K562 (cell line): ENCODE measurements around the gene SERPINF2. TPM values are rescaled to one million over a fixed set of nuclear protein-coding genes. Genes with fewer than 3 reads are reported as not detected.

ENCODE experiments used
- ATF1 ChIP-seq, 2 experiments: fragments of 450-650 bp in 1 of 2; IDR thresholded peaks; 2 replicates each; pipeline ENCODE4 v1.6.1; 2016; ENCODE audit warnings: missing compliant biosample characterization in 1 of 2, missing genetic modification characterization in 1 of 2
- CBX3 ChIP-seq, 2 experiments: IDR thresholded peaks; 1 replicate in 1 of 2; 2 replicates in 1 of 2; pipeline ENCODE4 v1.6.1; 2012; ENCODE audit warnings: inconsistent platforms in 2 of 2, low read length in 2 of 2, borderline replicate concordance in 1 of 2, control low read depth in 1 of 2
- FOXJ3 ChIP-seq: sonication (generic); formaldehyde crosslinking; IDR thresholded peaks from 2 replicates; pipeline ENCODE4 v1.4.0; 2020; ENCODE audit warnings: mild to moderate bottlenecking, missing genetic modification reagents
- HDAC1 ChIP-seq, 2 experiments: fragments of 450-650 bp; IDR thresholded peaks; 2 replicates each; pipeline ENCODE4 v1.6.1; 2016 to 2017; ENCODE audit warnings: inconsistent platforms in 1 of 2, mild to moderate bottlenecking in 1 of 2, moderate library complexity in 1 of 2
- NFXL1 ChIP-seq: fragments of 450-650 bp; formaldehyde crosslinking; IDR thresholded peaks from 2 replicates; pipeline ENCODE4 v1.4.0; 2021; ENCODE audit warnings: mild to moderate bottlenecking
- PHB ChIP-seq: fragments of 250-450 bp; sonication (Bioruptor Pico); IDR thresholded peaks from 2 replicates; pipeline ENCODE4 v1.5.0; 2021
- SRSF3 ChIP-seq: fragments of 200-400 bp; formaldehyde crosslinking; IDR thresholded peaks from 2 replicates; pipeline ENCODE4 v1.6.1; 2016; ENCODE audit warnings: mild to moderate bottlenecking, low read length, moderate library complexity; ENCODE audit not compliant: insufficient read depth
- TCFL5 ChIP-seq: fragments of 250-450 bp; sonication (Bioruptor Pico); conservative IDR thresholded peaks from 2 replicates; pipeline ENCODE4 v1.6.1; 2021; ENCODE audit warnings: mild to moderate bottlenecking, moderate library complexity, matching md5 sums
- ZMIZ1 ChIP-seq, 2 experiments: fragments of 150-350 bp in 1 of 2; IDR thresholded peaks; 2 replicates each; pipeline ENCODE4 v1.6.1; 2012 to 2016; ENCODE audit warnings: low read depth in 2 of 2, low read length in 2 of 2, mild to moderate bottlenecking in 1 of 2, moderate library complexity in 1 of 2
- ZNF408 ChIP-seq: fragments of 250-450 bp; sonication (Bioruptor Pico); IDR thresholded peaks from 2 replicates; pipeline ENCODE4 v1.4.0; 2020; ENCODE audit warnings: low read depth, mild to moderate bottlenecking, moderate library complexity
- ZNF551 ChIP-seq: fragments of 250-450 bp; sonication (Bioruptor Pico); IDR thresholded peaks from 2 replicates; pipeline ENCODE4 v1.5.0; 2021; ENCODE audit warnings: mild to moderate bottlenecking, moderate library complexity
- polyA plus RNA-seq, 8 experiments: library from polyadenylated mRNA; depleted of rRNA in 4 of 8; stranded (reverse) in 5 of 8; unstranded in 3 of 8; fragments of >200 nt; fragmentation: Nextera tagmentation in 2 of 8; fragmentation: Illumina TruSeq in 1 of 8; extraction: Ambion mirVana in 2 of 8; extraction: Trizol in 1 of 8; gene quantifications; 2 replicates each; pipeline versions ENCODE4 v1.2.1 to v1.2.3, GENCODE V29; 2011 to 2014; ENCODE audit warnings: inconsistent platforms in 1 of 8, missing spikeins in 1 of 8
- total RNA-seq, 7 experiments: library from RNA; depleted of rRNA in 6 of 7; stranded (reverse); fragments of >200 nt in 6 of 7; fragmentation: Illumina TruSeq in 2 of 7; extraction: Trizol in 2 of 7; gene quantifications; 2 replicates each; pipeline versions ENCODE4 v1.2.1 to v1.2.3, GENCODE V29; 2011 to 2021; ENCODE audit warnings: low replicate concordance in 1 of 7
- TF ChIP-seq, protein P1 (sequence below): fragments of 450-650 bp; IDR thresholded peaks from 2 replicates; pipeline ENCODE4 v1.6.1; 2016; ENCODE audit warnings: low read depth
- TF ChIP-seq, protein P2 (sequence below): fragments of 200-800 bp; sonication (Bioruptor generic); IDR thresholded peaks from 2 replicates; pipeline ENCODE4 v1.6.1; 2017; ENCODE audit warnings: missing genetic modification characterization, missing compliant biosample characterization

SERPINF2 gene
- total and polyA plus RNA-seq, 9 of the 15 experiments (the other 6 are each of a cell fraction or from before 2014, with no cell fraction given) = 0.22 TPM; not detected in 8

DNA sequence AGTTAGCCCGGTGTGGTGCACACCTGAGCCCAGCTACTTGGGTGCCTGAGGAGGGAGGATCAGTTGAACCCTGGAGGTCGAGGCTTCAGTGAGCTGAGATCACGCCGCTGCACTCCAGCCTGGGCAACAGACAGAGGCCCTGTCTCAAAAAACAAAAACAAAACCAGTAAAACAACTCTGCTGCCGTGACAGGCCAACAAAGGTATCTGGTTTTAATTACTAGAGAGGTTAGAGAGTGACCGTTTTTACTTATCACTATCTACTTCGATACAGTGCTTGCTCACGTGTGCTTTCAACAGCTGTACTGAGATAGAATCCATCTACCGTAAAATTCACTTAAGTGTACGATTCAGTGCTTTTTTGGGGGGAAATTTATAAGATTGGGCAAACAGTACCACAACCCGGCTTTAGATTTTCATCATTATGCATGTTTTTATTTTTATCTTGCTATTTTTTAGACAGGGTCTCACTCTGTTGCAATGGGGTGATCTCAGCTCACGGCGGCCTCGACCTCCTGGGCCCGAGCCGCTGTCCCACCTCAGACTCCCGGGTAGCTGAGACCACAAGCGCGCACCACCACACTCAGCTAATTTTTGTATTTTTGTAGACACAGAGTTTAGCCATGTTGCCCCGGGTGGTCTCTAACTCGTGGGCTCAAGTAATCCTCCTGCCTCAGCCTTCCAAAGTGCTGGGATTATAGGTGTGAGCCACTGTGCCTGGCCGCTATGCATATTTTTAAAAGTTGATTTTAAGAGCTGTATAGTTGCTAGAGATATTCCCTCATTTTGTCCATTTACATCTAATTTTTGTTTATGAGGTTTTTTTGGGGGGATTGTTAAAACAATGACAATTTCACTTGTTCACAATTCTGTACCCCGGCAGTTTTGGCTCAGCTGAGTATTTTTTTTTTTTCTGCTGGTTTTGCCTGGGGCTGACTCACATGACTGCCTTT is 50.1 kb downstream of the SERPINF2 start (continued):
- TF ChIP-seq, protein P1, sequence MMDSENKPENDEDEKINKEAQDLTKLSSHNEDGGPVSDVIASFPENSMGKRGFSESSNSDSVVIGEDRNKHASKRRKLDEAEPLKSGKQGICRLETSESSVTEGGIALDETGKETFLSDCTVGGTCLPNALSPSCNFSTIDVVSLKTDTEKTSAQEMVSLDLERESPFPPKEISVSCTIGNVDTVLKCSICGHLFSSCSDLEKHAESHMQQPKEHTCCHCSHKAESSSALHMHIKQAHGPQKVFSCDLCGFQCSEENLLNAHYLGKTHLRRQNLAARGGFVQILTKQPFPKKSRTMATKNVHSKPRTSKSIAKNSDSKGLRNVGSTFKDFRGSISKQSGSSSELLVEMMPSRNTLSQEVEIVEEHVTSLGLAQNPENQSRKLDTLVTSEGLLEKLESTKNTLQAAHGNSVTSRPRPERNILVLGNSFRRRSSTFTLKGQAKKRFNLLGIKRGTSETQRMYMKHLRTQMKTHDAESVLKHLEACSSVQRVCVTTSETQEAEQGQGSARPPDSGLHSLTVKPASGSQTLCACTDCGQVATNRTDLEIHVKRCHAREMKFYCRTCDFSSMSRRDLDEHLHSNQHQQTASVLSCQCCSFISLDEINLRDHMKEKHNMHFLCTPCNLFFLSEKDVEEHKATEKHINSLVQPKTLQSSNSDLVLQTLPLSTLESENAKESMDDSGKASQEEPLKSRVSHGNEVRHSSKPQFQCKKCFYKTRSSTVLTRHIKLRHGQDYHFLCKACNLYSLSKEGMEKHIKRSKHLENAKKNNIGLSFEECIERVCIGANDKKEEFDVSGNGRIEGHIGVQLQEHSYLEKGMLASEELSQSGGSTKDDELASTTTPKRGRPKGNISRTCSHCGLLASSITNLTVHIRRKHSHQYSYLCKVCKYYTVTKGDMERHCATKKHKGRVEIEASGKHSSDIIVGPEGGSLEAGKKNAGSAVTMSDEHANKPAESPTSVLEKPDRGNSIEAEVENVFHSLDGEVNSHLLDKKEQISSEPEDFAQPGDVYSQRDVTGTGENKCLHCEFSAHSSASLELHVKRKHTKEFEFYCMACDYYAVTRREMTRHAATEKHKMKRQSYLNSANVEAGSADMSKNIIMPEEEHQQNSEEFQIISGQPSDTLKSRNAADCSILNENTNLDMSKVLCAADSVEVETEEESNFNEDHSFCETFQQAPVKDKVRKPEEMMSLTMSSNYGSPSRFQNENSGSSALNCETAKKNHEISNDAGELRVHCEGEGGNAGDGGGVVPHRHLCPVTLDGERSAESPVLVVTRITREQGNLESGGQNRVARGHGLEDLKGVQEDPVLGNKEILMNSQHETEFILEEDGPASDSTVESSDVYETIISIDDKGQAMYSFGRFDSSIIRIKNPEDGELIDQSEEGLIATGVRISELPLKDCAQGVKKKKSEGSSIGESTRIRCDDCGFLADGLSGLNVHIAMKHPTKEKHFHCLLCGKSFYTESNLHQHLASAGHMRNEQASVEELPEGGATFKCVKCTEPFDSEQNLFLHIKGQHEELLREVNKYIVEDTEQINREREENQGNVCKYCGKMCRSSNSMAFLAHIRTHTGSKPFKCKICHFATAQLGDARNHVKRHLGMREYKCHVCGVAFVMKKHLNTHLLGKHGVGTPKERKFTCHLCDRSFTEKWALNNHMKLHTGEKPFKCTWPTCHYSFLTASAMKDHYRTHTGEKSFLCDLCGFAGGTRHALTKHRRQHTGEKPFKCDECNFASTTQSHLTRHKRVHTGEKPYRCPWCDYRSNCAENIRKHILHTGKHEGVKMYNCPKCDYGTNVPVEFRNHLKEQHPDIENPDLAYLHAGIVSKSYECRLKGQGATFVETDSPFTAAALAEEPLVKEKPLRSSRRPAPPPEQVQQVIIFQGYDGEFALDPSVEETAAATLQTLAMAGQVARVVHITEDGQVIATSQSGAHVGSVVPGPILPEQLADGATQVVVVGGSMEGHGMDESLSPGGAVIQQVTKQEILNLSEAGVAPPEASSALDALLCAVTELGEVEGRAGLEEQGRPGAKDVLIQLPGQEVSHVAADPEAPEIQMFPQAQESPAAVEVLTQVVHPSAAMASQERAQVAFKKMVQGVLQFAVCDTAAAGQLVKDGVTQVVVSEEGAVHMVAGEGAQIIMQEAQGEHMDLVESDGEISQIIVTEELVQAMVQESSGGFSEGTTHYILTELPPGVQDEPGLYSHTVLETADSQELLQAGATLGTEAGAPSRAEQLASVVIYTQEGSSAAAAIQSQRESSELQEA = no peak
- no peak for TF ChIP-seq ZNF408
- TF ChIP-seq TCFL5 = no peak
- TF ChIP-seq ATF1 (CRISPR knock-in tag; IDR thresholded peaks at IDR 0.05) = no peak
- no peak for TF ChIP-seq ATF1 (tag; IDR thresholded peaks at IDR 0.05)
- TF ChIP-seq ZNF551 (CRISPR knock-in tag) = no peak
- TF ChIP-seq NFXL1 (CRISPR knock-in tag) = no peak
- TF ChIP-seq CBX3 (IDR thresholded peaks at IDR 0.05; ENCODE audit: borderline replicate concordance in 1 of 2, low read length in 2 of 2) = no peak
- no peak for TF ChIP-seq ZMIZ1 (IDR thresholded peaks at IDR 0.05; ENCODE audit: low read depth in 2 of 2, low read length in 2 of 2)
- TF ChIP-seq PHB (CRISPR knock-in tag) = no peak
- no peak for TF ChIP-seq SRSF3
- TF ChIP-seq, protein P2, sequence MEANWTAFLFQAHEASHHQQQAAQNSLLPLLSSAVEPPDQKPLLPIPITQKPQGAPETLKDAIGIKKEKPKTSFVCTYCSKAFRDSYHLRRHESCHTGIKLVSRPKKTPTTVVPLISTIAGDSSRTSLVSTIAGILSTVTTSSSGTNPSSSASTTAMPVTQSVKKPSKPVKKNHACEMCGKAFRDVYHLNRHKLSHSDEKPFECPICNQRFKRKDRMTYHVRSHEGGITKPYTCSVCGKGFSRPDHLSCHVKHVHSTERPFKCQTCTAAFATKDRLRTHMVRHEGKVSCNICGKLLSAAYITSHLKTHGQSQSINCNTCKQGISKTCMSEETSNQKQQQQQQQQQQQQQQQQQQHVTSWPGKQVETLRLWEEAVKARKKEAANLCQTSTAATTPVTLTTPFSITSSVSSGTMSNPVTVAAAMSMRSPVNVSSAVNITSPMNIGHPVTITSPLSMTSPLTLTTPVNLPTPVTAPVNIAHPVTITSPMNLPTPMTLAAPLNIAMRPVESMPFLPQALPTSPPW (CRISPR knock-in tag) = peak; percentile 16; the same call in 1 of the 2 replicates
- TF ChIP-seq FOXJ3 (CRISPR knock-in tag) = no peak
- TF ChIP-seq HDAC1 (IDR thresholded peaks at IDR 0.05) = no peak
